ENCODE measurements around the gene PRMT7. TPM values are rescaled to one million over a fixed set of nuclear protein-coding genes. Genes with fewer than 3 reads are reported as not detected.

The PRMT7 gene
- total RNA-seq, 4 donors from 2014 or later: 11.5 to 34.9 (median 27.4) TPM

GRCh38 chr16:68300734-68301459 lies 9.9 kb upstream of the PRMT7 start:
- no peak for ATAC-seq
- Histone ChIP-seq H3K4me1 (peaks cover 0 to 34% (median 11%) of the 10 kb centered on the region in 3 donors), H3K36me3 (peaks cover 2 to 98% of the 10 kb centered on the region in 2 donors), H3K27me3 (no peaks in the 10 kb centered on the region), H3K9me3 (no peaks in the 10 kb centered on the region), H3K4me3 (no peak overlapping the region), H3K27ac (no peak overlapping the region)
- 77 to 82% methylated on average over 5 to 6 of the region's 7 CpGs for WGBS, 2 donors (ENCODE audit: low coverage in 1 of 2)
- TF ChIP-seq CTCF (IDR thresholded peaks at IDR 0.05) (no peak), POLR2A (IDR thresholded peaks at IDR 0.05) (no peak), POLR2AphosphoS5 (IDR thresholded peaks at IDR 0.05) (no peak), EP300 (IDR thresholded peaks at IDR 0.05) (no peak)

- TF ChIP-seq CTCF (IDR thresholded peaks at IDR 0.05): no peak
- TF ChIP-seq EP300 (IDR thresholded peaks at IDR 0.05): no peak
- no peak for TF ChIP-seq POLR2A (IDR thresholded peaks at IDR 0.05)
- no peak for TF ChIP-seq POLR2AphosphoS5 (IDR thresholded peaks at IDR 0.05)
- WGBS, 2 donors (ENCODE audit: low coverage in 1 of 2): 91 to 92% methylated on average over 3 of the region's 3 CpGs
- Histone ChIP-seq H3K9me3 (no peaks in the 10 kb centered on the region), H3K27ac (no peak overlapping the region), H3K4me1 (peaks cover 3 to 34% (median 13%) of the 10 kb centered on the region in 3 donors), H3K36me3 (peaks cover 0 to 77% of the 10 kb centered on the region in 2 donors), H3K27me3 (no peaks in the 10 kb centered on the region), H3K4me3 (no peak overlapping the region)
- no peak for ATAC-seq
These were observed 4.2 kb upstream of the PRMT7 start for GRCh38 chr16:68306633-68307032.

GRCh38 chr16:68309799-68310198 lies 1.0 kb upstream of the PRMT7 start:
- Histone ChIP-seq H3K27ac (peak overlapping the region in 2 of 4 donors; percentile 84 to 89), H3K27me3 (no peaks in the 10 kb centered on the region), H3K4me1 (peaks cover 3 to 59% (median 16%) of the 10 kb centered on the region in 3 donors), H3K36me3 (peaks cover 0 to 65% of the 10 kb centered on the region in 2 donors), H3K4me3 (peak overlapping the region; percentile 69 to 82), H3K9me3 (no peaks in the 10 kb centered on the region)
- 45 to 59% methylated on average over 3 to 6 of the region's 6 CpGs for WGBS, 2 donors (ENCODE audit: low coverage in 1 of 2)
- no peak for ATAC-seq
- TF ChIP-seq EP300 (IDR thresholded peaks at IDR 0.05): no peak

- Histone ChIP-seq H3K4me1 (peaks cover 3 to 59% (median 16%) of the 10 kb centered on the region in 3 donors), H3K4me3 (peak overlapping the region; percentile 69 to 82), H3K27ac (peak overlapping the region in 3 of 4 donors; percentile 83 to 89 (median 84)), H3K36me3 (peaks cover 0 to 61% of the 10 kb centered on the region in 2 donors), H3K9me3 (no peaks in the 10 kb centered on the region), H3K27me3 (no peaks in the 10 kb centered on the region)
- no peak for TF ChIP-seq POLR2A (IDR thresholded peaks at IDR 0.05)
- no peak for TF ChIP-seq POLR2AphosphoS5 (IDR thresholded peaks at IDR 0.05)
- TF ChIP-seq EP300 (IDR thresholded peaks at IDR 0.05): no peak
- TF ChIP-seq CTCF (IDR thresholded peaks at IDR 0.05): no peak
- peak; percentile 26 for ATAC-seq
- WGBS, 2 donors (ENCODE audit: low coverage in 1 of 2): no CpG with 5 or more reads among the region's 29 CpGs
These were observed 414 bp upstream of the PRMT7 start for GRCh38 chr16:68310437-68310773.

- Histone ChIP-seq H3K4me1 (peaks cover 3 to 56% (median 16%) of the 10 kb centered on the region in 3 donors), H3K9me3 (no peaks in the 10 kb centered on the region), H3K27me3 (no peaks in the 10 kb centered on the region), H3K27ac (no peak overlapping the region), H3K4me3 (no peak overlapping the region), H3K36me3 (peaks cover 0 to 60% of the 10 kb centered on the region in 2 donors)
- no peak for ATAC-seq
- 71 to 82% methylated on average over 3 to 4 of the region's 4 CpGs for WGBS, 2 donors (ENCODE audit: low coverage in 1 of 2)
- TF ChIP-seq EP300 (IDR thresholded peaks at IDR 0.05): no peak
- TF ChIP-seq POLR2A (IDR thresholded peaks at IDR 0.05): no peak
- no peak for TF ChIP-seq CTCF (IDR thresholded peaks at IDR 0.05)
- TF ChIP-seq POLR2AphosphoS5 (IDR thresholded peaks at IDR 0.05): no peak
These were observed 2.3 kb downstream of the PRMT7 start for GRCh38 chr16:68313116-68313515.

Measured in gastroesophageal sphincter (tissue), 4 donors.